A673 (cell line): ENCODE measurements around the gene PLEKHA3. TPM values are rescaled to one million over a fixed set of nuclear protein-coding genes. Genes with fewer than 3 reads are reported as not detected.
A peak's percentile ranks its signal among the peaks of the same experiment; 100 is the strongest.

Experiments used
- BruUV-seq: library from RNA; stranded (reverse); fragments of 400-500 nt; replicated peaks from 2 replicates; lab custom pipeline; 2021; lab: Mats Ljungman, UMichigan
- CTCF ChIA-PET: fragments of 300-600 bp; sonication (Branson Sonifier 250); formaldehyde crosslinking; loops from one replicate; lab custom pipeline; 2022; ENCODE audit warnings: antibody characterized with exemption; lab: Charles Lee
- POLR2A ChIA-PET: fragments of 300-600 bp; sonication (Branson Sonifier 250); formaldehyde crosslinking; loops from one replicate; lab custom pipeline; 2022; ENCODE audit warnings: antibody characterized with exemption; ENCODE audit not compliant: low non-redundant PET; lab: Charles Lee
- DNase-seq: peaks from one replicate; pipeline ENCODE4 v3.0.0-alpha.2; 2015; ENCODE audit warnings: low spot score
- H3K27ac ChIP-seq: fragments of 200-600 bp; sonication (generic); 2 replicates; pipeline ENCODE4 v1.5.1; 2016; ENCODE audit warnings: mixed run types, low read depth, mild to moderate bottlenecking, mixed read lengths, antibody characterized with exemption, low read length; ENCODE audit not compliant: poor library complexity, severe bottlenecking
- H3K27me3 ChIP-seq: fragments of 200-600 bp; sonication (generic); replicated peaks from 2 replicates; pipeline ENCODE4 v1.6.1; 2017; ENCODE audit warnings: mixed run types, low read depth, mild to moderate bottlenecking, mixed read lengths, antibody characterized with exemption, low read length; ENCODE audit not compliant: insufficient read depth, poor library complexity
- H3K36me3 ChIP-seq: fragments of 200-600 bp; sonication (generic); 2 replicates; pipeline ENCODE4 v1.6.1; 2016; ENCODE audit warnings: mixed run types, mild to moderate bottlenecking, mixed read lengths, antibody characterized with exemption, low read length; ENCODE audit not compliant: insufficient read depth, poor library complexity, severe bottlenecking
- H3K4me1 ChIP-seq: fragments of 200-600 bp; sonication (generic); 2 replicates; pipeline ENCODE4 v1.6.1; 2017; ENCODE audit warnings: mixed run types, mild to moderate bottlenecking, mixed read lengths, antibody characterized with exemption, low read length; ENCODE audit not compliant: insufficient read depth, poor library complexity, severe bottlenecking
- H3K4me3 ChIP-seq: fragments of 200-600 bp; sonication (generic); 2 replicates; pipeline ENCODE4 v1.5.1; 2016; ENCODE audit warnings: low read depth, mixed run types, mild to moderate bottlenecking, mixed read lengths, low read length; ENCODE audit not compliant: poor library complexity, severe bottlenecking
- H3K9me3 ChIP-seq: fragments of 200-600 bp; sonication (generic); 2 replicates; pipeline ENCODE4 v1.6.1; 2016; ENCODE audit warnings: mixed run types, low read depth, mild to moderate bottlenecking, mixed read lengths, antibody characterized with exemption, low read length; ENCODE audit not compliant: poor library complexity, severe bottlenecking
- EZH2 ChIP-seq: fragments of 200-600 bp; sonication (generic); IDR thresholded peaks from 2 replicates; pipeline ENCODE4 v1.6.1; 2017; ENCODE audit warnings: borderline replicate concordance, low read depth, mild to moderate bottlenecking, mixed read lengths, antibody characterized with exemption, low read length; ENCODE audit not compliant: poor library complexity, severe bottlenecking
- intact Hi-C: fragments of 100-400 bp; cut with micrococcal nuclease; formaldehyde crosslinking; loops from one replicate; pipeline ENCODE4 v1.10.0; 2022; ENCODE audit not compliant: unreplicated experiment
- total RNA-seq: library from RNA; stranded (reverse); gene quantifications from 2 replicates; pipeline ENCODE4 v1.2.3, GENCODE V29; 2021
- TF ChIP-seq, protein P1 (sequence below): fragments of 300-800, 200-600 bp; sonication (generic); conservative IDR thresholded peaks from 2 replicates; pipeline ENCODE4 v1.5.1; 2017; ENCODE audit warnings: low read depth, mild to moderate bottlenecking, antibody characterized with exemption, low read length, moderate library complexity, mixed read lengths

PLEKHA3 gene
- total RNA-seq, 1 experiment from 2014 or later, result 27.0 TPM

- H3K27me3 ChIP-seq, result no peaks in the 10 kb centered on the region
- no peak for DNase-seq
- no peaks in the 10 kb centered on the region for H3K9me3 ChIP-seq
- intact Hi-C loops, result no loop called here
- peak overlapping the region; percentile 71 for H3K27ac ChIP-seq
- CTCF ChIA-PET, result no interaction called here
- peaks cover 37% of the 10 kb centered on the region for H3K36me3 ChIP-seq
- BruUV-seq, result no TSS peak
- H3K4me1 ChIP-seq, result peaks cover 15% of the 10 kb centered on the region
- TF ChIP-seq, protein P1, sequence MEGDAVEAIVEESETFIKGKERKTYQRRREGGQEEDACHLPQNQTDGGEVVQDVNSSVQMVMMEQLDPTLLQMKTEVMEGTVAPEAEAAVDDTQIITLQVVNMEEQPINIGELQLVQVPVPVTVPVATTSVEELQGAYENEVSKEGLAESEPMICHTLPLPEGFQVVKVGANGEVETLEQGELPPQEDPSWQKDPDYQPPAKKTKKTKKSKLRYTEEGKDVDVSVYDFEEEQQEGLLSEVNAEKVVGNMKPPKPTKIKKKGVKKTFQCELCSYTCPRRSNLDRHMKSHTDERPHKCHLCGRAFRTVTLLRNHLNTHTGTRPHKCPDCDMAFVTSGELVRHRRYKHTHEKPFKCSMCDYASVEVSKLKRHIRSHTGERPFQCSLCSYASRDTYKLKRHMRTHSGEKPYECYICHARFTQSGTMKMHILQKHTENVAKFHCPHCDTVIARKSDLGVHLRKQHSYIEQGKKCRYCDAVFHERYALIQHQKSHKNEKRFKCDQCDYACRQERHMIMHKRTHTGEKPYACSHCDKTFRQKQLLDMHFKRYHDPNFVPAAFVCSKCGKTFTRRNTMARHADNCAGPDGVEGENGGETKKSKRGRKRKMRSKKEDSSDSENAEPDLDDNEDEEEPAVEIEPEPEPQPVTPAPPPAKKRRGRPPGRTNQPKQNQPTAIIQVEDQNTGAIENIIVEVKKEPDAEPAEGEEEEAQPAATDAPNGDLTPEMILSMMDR, result no peak
- POLR2A ChIA-PET, result no interaction called here
- H3K4me3 ChIP-seq, result no peak overlapping the region
Measured at GRCh38 chr2:178506524-178506923, 26.3 kb downstream of the PLEKHA3 start.

- intact Hi-C loops, result no loop called here
- no TSS peak for BruUV-seq
- H3K27ac ChIP-seq, result peak overlapping the region; percentile 71
- no peak overlapping the region for H3K4me3 ChIP-seq
- H3K36me3 ChIP-seq, result peaks cover 33% of the 10 kb centered on the region
- CTCF ChIA-PET, result no interaction called here
- peaks cover 15% of the 10 kb centered on the region for H3K4me1 ChIP-seq
- DNase-seq, result no peak
- TF ChIP-seq, protein P1, result no peak
- TF ChIP-seq EZH2, result no peak
- POLR2A ChIA-PET, result no interaction called here
- no peaks in the 10 kb centered on the region for H3K27me3 ChIP-seq
- no peaks in the 10 kb centered on the region for H3K9me3 ChIP-seq
Measured at GRCh38 chr2:178506949-178507348, 26.7 kb downstream of the PLEKHA3 start.

DNA sequence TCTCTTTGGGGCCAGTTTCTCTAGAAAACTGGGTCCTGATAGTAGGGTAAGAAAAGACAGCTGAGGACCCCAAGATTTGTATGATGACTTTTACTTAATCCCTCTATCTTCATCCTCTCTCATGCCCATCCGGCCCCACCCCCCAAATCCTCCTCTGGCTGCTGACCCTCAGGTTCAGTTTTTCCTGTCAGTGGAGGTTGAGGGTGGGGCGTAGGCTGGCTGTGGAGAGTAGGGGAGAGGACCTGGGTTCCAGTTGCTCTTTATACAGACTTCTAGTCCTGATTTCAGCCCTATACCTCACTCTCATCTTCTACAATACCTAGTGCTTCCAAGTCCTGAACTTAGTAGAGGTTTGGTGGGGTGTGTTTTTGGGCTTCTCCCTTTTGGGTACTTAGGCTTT is 28.4 kb downstream of the PLEKHA3 start:
- peaks cover 19% of the 10 kb centered on the region for H3K4me1 ChIP-seq
- H3K27ac ChIP-seq, result no peak overlapping the region
- H3K9me3 ChIP-seq, result no peaks in the 10 kb centered on the region
- no TSS peak for BruUV-seq
- DNase-seq, result no peak
- ChIA-PET POLR2A (no interaction called here), CTCF (no interaction called here)
- no peak overlapping the region for H3K4me3 ChIP-seq
- no peaks in the 10 kb centered on the region for H3K27me3 ChIP-seq
- intact Hi-C loops, result no loop called here
- peaks cover 18% of the 10 kb centered on the region for H3K36me3 ChIP-seq
- no peak for TF ChIP-seq EZH2
- TF ChIP-seq, protein P1, result no peak
